ENCODE data around the gene PRMT1. TPM values are rescaled to one million over a fixed set of nuclear protein-coding genes. Genes with fewer than 3 reads are reported as not detected.

Gene PRMT1
- total and polyA plus RNA-seq, 2 of the 13 experiments (the other 11 are each of a cell fraction or from before 2014, with no cell fraction given), result 324 to 374 TPM

DNA sequence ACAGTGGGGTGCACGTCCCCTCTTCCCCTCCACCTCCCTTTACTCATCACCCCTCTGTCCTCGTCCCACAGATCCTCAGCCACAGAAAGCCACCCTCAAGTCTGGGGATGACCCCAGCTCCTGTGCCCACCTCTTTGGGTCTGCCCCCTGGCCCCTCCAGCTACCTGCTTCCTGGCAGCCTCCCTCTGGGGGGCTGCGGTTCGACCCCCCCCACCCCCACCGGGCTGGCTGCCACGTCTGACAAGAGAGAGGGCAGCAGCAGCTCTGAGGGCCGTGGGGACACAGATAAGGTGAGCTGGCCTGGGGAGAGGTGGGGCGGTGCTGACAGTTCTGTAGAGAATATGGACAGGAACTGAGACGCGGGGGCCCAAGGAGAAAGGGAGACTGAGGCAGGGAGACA is 22.5 kb upstream of the PRMT1 start:
- WGBS (ENCODE audit: low lambda C conversion rate), result 93% methylated on average over 10 of the region's 10 CpGs
- in situ Hi-C loops (cut with HindIII; ENCODE audit: extremely low pct_ligation_motif_present, low pct_unique_long_range_greater_than_20kb) (no loop called here), intact Hi-C loops (cut with micrococcal nuclease; ENCODE audit: unreplicated experiment) (no loop called here)
- H3K4me3 ChIP-seq (replicated peaks in 1 of 3; ENCODE audit: insufficient read depth in 1 of 3, low read depth in 2 of 3, low read length in 3 of 3), result no peak overlapping the region
- no peak overlapping the region for H3K9ac ChIP-seq (ENCODE audit: insufficient read depth, low read depth, low read length)
- no peak for ATAC-seq
- no peak overlapping the region for H3K4me2 ChIP-seq (ENCODE audit: low read depth, low read length)
- H4K20me1 ChIP-seq (ENCODE audit: insufficient read depth, low read length), result no peaks in the 10 kb centered on the region
- FAIRE-seq, result no peak
- peaks cover 34 to 69% of the 10 kb centered on the region in 2 experiments; a peak in 4 of 5 replicates for H3K36me3 ChIP-seq (replicated peaks in 1 of 2; ENCODE audit: control insufficient read depth in 1 of 2, insufficient read depth in 2 of 2, low read length in 2 of 2)
- BruUV-seq (replicated peaks), result no TSS peak
- H2AFZ ChIP-seq (ENCODE audit: low read length), result no peak overlapping the region
- no peaks in the 10 kb centered on the region for H3K27me3 ChIP-seq (ENCODE audit: control insufficient read depth in 1 of 2, insufficient read depth in 2 of 2, low read length in 2 of 2)
- TF ChIP-seq STAG1 (CRISPR knock-in tag; IDR thresholded peaks at IDR 0.05) (no peak), ZFP90 (CRISPR knock-in tag; IDR thresholded peaks at IDR 0.05; ENCODE audit: borderline replicate concordance) (no peak), MZF1 (CRISPR knock-in tag; IDR thresholded peaks at IDR 0.05; ENCODE audit: borderline replicate concordance) (no peak), CC2D1A (CRISPR knock-in tag; IDR thresholded peaks at IDR 0.05) (no peak), ZNF83 (CRISPR knock-in tag; IDR thresholded peaks at IDR 0.05; ENCODE audit: borderline replicate concordance) (no peak), HMG20A (CRISPR knock-in tag; IDR thresholded peaks at IDR 0.05; ENCODE audit: borderline replicate concordance) (no peak), ZNF235 (CRISPR knock-in tag; IDR thresholded peaks at IDR 0.05; ENCODE audit: borderline replicate concordance) (no peak), ZNF329 (CRISPR knock-in tag; IDR thresholded peaks at IDR 0.05; ENCODE audit: low read depth) (no peak)
- TF ChIP-seq, protein P1, sequence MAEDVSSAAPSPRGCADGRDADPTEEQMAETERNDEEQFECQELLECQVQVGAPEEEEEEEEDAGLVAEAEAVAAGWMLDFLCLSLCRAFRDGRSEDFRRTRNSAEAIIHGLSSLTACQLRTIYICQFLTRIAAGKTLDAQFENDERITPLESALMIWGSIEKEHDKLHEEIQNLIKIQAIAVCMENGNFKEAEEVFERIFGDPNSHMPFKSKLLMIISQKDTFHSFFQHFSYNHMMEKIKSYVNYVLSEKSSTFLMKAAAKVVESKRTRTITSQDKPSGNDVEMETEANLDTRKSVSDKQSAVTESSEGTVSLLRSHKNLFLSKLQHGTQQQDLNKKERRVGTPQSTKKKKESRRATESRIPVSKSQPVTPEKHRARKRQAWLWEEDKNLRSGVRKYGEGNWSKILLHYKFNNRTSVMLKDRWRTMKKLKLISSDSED (CRISPR knock-in tag; IDR thresholded peaks at IDR 0.05), result no peak
- ChIA-PET POLR2A (interaction anchor here (1.2 to 1.5 kb wide), 2 partner anchors 15 to 22 kb away, joined by 3 to 4 read pairs; partner anchors contain the start of gene RRAS), CTCF (ENCODE audit: low intra/inter-chr PET ratio, low total read pairs) (no interaction called here)
- no peak overlapping the region for H3K27ac ChIP-seq (ENCODE audit: extremely low read length, insufficient read depth, low read length)
- DNase-seq (ENCODE audit: low spot score), result no peak
- no peaks in the 10 kb centered on the region for H3K9me3 ChIP-seq (ENCODE audit: low read length)
- no peaks in the 10 kb centered on the region for H3K79me2 ChIP-seq (ENCODE audit: insufficient read depth, low read length)
- H3K4me1 ChIP-seq (ENCODE audit: insufficient read depth, low read length), result peaks cover 14% of the 10 kb centered on the region; the same call in 1 of the 2 replicates

Measured in HepG2 (cell line).